Renal cortex interstitium (tissue), 11 donors: ENCODE data around the gene CORO1C. TPM values are rescaled to one million over a fixed set of nuclear protein-coding genes. Genes with fewer than 3 reads are reported as not detected.

ENCODE experiments used
- DNase-seq, 11 donors: peaks; one replicate each; pipeline ENCODE4 v3.0.0-alpha.2; 2013; ENCODE audit warnings: low read depth in 9 of 11, low spot score in 4 of 11; ENCODE audit errors: extremely low read depth in 1 of 11
- polyA plus RNA-seq, 3 donors: library from polyadenylated mRNA; unstranded; fragments of 120-200 nt; gene quantifications; one replicate each; pipeline ENCODE4 v1.2.1, GENCODE V29; 2013; ENCODE audit not compliant: insufficient read length in 3 of 3

Gene CORO1C
- polyA plus RNA-seq, 3 donors, result 56.2 to 65.8 (median 60.5) TPM

DNA sequence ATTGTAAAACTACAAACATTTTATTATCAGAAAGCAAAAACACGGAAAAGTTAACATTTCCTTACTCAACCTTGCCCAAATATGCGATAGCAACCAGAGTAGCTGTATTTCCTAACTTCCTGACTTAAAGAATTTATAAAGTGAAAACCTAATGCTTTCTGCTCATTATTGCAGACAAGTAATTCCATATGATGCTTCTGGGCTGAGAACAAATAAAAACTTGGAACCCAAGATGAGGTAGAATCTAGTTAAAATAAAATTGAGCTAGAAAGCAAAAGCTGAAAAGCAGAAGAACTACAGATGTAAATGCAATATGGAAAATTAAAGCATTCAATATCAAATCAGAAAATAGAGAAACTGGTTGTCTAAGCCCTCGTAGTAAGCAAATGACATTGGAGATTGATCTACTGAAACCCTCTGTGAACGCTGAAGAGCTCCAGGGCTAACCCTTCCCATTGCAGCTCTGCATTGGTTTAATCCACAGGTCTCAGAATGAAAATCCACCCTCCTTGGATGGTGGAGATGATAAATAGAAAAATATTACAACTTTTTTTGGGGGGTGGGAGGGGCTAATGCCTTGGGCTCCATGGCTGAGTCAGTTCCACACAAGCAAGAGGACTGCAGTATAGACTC, 40.7 kb downstream of the CORO1C start:
- no peak for DNase-seq

- DNase-seq, result no peak
Observed at GRCh38 chr12:108690191-108690518, 41.2 kb downstream of the CORO1C start.

DNA sequence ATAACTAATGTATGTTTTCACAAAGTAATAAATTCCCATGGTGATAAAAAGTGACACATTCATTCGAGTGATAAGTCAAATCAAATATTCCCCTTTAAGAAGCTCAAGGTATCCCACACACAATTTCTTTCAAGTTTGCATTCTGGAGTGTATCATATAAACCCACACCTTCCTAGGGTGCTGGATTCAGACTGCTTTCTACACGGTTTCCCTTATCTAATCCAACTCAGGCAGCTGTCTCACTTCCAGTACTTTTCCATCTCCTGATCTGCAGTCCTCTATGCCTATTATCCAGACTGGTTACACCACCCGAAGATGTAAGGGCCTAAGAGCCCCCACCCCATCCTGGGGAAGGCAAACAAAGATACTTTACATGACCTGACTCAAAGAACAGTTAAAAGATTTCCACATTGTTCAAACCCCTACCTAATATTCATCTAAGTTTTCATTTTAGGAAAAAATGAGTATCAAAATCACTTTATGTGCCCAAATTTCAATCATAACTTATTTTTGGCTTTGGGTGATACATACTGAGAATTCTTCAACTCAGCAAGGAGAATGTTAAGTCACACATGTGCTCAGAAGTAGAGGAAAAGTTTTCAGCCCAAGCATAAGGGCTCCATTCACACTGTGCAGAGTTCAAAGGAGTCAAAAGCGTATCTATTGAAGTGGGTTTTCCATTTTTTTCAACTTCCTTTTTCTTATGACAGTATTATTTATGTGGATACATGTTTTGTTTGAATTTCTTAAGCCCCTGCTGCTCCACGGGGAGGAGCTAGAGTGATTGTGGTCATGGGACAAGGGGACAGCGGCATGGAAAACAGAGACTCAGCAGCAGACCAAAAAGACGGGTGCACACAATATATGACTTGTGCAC, 41.8 kb downstream of the CORO1C start:
- DNase-seq, result peak in 3 of 11 donors; percentile 43 to 58 (median 52)

- no peak for DNase-seq
Observed at GRCh38 chr12:108686780-108687179, 44.5 kb downstream of the CORO1C start.

DNA sequence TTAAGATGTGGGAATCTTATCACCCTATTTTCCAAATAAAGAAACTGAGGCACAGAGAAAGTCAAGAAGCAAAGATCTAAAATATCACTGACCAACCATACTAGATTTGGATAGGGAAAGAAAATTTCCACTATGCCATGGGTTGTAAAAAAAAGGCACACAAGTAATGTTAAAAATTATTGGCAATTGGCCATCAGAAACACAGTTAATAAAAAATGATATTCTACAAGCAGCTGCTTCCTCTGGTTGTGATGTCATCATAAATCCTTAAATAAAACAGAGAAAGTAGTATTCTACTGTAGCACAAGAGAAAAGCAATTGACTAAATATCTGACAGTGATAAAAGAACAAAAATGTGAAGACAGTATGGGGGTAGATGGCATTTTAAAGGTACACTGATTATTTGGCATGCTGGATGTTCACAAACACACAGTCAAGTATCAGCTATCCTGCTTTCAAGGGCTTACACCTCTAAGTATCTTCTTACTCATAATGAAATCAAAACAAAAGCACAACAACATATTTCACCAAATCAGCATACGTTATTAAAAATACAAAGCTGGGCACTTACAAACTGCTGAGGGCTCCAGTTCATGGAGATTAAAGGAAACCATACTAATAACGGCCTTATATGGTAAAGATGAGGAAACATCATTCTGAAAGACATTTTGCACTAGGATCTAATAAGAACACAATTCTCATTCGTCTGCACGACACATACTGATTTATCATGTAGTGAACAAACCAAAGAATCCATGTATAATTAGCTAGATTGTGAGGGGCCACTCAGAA, 45.7 kb downstream of the CORO1C start:
- no peak for DNase-seq

GRCh38 chr12:108683906-108684556, 47.3 kb downstream of the CORO1C start:
- DNase-seq, result no peak

DNA sequence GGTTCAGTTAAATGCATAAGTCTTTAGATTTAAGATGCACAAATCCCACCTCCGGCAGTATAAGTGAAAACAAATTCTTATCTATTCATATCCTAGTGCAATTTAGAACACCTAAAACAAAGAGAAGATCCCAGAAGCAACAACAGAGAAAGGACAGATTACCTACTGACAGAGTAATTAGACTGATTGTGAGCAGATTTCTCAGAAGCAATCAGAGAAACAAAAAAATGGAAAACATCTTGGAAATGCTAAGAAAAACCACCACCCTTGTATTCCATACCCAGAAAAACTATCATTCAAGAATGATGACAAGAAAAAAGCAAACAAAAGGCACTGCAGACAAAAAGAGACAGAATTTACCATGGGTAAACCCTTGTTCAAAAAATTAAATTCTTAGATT, 50.0 kb downstream of the CORO1C start:
- no peak for DNase-seq

DNA sequence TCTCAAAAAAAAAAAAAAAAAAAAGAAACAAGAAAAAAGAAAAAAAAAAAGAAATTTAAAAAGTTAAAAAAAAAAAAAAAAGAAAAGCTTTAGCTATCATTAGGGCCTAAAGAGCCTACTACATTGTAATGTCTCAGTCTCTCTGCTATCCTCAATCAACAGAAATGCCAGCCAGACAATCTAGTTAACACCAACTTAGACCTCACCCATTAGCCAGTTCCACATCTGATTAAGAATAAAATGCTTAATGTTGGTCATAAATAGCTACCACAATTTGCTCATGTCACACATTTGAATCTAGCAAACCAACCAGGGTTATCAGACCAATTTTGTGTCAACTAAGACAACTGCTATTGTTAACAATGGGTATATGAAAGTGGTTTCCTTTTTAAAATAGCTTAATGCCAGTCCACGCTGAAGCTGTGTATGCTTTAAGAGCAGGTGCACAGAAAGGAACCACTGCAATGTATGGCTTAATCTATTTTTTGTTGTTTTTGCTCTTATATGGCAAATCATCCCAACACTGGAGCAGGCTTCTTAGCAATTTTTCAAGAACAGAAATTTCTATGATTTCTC, 52.1 kb downstream of the CORO1C start:
- DNase-seq, result no peak

- DNase-seq, result no peak
Observed at GRCh38 chr12:108678104-108678730, 53.1 kb downstream of the CORO1C start.

GRCh38 chr12:108677381-108677780, 53.9 kb downstream of the CORO1C start:
- no peak for DNase-seq

- DNase-seq, result no peak
Observed at GRCh38 chr12:108676707-108677106, 54.6 kb downstream of the CORO1C start.

DNA sequence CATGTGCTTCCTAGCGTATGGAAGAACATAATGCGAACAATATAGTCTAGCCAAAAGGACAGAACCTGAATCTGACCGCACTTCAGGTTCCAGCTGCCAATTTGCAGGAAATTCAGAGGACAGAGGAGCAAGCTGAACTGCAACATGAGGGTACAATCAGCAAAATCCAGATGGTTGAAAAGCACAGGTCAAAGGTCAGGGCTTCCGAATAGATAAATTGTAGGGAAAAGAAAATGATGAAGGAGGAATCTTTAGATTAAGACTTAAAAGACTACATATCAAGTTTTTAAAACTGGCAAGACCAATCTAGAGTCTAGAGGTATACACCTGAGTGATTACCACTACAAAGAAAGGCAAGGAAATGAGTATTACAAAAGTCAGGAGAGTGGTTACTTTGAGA, 55.5 kb downstream of the CORO1C start:
- no peak for DNase-seq

- DNase-seq, result no peak
Observed at GRCh38 chr12:108672054-108672453, 59.3 kb downstream of the CORO1C start.

DNA sequence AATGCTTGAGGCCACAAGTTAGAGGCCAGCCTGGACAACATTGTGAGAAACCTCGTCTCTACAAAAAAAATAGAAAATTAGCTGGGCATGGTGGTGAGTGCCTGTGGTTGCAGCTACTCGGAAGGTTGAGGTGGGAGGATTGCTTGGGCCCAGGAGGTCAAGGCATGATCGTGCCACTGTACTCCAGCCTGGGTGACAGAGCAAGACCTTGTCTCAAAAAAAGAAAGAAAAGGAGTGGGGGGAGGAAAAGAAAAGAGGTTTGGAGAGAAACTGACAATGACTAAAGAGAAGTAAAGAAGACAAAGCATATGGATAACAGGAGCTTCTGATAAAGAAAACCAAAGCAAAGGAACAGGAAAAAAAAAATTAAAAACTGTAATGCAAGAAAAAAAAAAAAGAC, 60.2 kb downstream of the CORO1C start:
- no peak for DNase-seq

GRCh38 chr12:108670066-108670631, 61.2 kb downstream of the CORO1C start:
- no peak for DNase-seq

DNA sequence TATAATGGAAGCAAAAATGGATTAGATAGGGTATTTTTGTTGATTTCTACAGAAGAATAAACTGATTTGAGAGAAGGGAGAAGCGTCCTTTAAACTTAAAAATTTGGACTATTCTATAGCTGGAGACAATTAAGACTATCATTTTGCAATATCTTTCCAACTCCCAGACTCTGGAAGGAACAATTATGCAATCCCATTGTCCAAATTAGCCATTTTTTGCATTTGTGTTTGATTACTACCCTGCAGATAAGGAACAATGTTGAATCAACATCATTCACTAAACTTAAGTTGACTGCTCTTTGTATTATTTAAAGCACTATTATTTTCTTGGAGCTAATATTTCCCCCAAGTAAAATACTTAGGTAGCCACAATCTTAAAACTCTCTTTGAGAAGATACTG, 62.8 kb downstream of the CORO1C start:
- no peak for DNase-seq

GRCh38 chr12:108668063-108668462, 63.3 kb downstream of the CORO1C start:
- DNase-seq, result no peak

DNA sequence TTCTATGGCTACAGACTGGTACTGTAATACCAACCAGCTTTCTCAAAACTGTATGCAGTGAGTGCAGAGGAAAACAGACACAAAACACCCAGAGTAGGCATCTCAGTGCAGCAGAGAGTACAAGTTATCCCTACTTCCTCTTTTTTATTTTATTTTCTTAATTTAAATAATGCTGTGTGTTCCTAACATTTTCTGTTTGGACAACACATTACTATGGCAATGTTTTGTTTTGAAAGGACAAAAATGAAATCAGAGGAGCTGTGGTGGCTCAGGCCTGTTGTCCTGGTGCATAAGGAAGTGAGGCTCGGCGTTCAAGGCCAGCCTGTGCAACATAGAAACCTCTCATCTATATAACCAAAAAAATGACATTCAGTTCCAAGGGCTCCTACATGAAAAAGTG, 64.0 kb downstream of the CORO1C start:
- DNase-seq, result no peak
